ENCODE data around the gene CRHR2. TPM values are rescaled to one million over a fixed set of nuclear protein-coding genes. Genes with fewer than 3 reads are reported as not detected.

The CRHR2 gene
- total RNA-seq, 1 experiment from 2014 or later: not detected

DNA sequence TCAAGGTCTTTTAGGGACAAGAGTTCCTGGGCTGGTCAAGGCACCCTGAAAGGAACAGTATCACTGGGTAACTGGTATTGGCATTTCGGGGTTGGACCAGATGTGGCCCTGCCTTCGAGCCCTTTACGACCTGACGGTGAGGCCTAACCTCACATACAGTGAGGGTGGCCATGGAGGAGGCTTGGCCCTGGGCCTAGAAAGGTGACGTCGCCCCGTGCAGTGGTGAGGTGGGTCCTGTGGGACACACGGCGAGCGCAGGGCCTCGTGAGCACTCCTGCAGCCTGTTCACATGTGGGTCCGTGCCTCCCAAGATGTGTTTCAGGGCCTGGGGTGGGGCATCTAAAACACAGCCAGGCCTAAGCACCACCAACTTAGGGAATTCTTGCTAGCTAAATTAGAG, 36.1 kb downstream of the CRHR2 start:
- Histone ChIP-seq H3K4me3 (ENCODE audit: low read depth, low read length) (no peak overlapping the region), H3K27me3 (replicated peaks; ENCODE audit: control insufficient read depth, insufficient read depth, low read length) (no peaks in the 10 kb centered on the region), H3K4me1 (no peaks in the 10 kb centered on the region), H3K36me3 (ENCODE audit: control insufficient read depth, insufficient read depth, low read length) (no peaks in the 10 kb centered on the region), H3K9me3 (no peaks in the 10 kb centered on the region)
- no TSS peak for BruUV-seq (replicated peaks)
- Mint-ChIP-seq H3K36me3 (ENCODE audit: insufficient read depth, unreplicated experiment) (peaks cover 81% of the 10 kb centered on the region), H3K9me3 (ENCODE audit: unreplicated experiment) (no peaks in the 10 kb centered on the region), H3K4me3 (ENCODE audit: unreplicated experiment) (no peak overlapping the region), H3K27ac (ENCODE audit: unreplicated experiment) (no peak overlapping the region), H3K27me3 (ENCODE audit: insufficient read depth, unreplicated experiment) (no peaks in the 10 kb centered on the region), H3K4me1 (ENCODE audit: low read depth, unreplicated experiment) (no peaks in the 10 kb centered on the region)
- CTCF ChIA-PET: no interaction called here
- POLR2A ChIA-PET: no interaction called here
- TF ChIP-seq, protein P1, sequence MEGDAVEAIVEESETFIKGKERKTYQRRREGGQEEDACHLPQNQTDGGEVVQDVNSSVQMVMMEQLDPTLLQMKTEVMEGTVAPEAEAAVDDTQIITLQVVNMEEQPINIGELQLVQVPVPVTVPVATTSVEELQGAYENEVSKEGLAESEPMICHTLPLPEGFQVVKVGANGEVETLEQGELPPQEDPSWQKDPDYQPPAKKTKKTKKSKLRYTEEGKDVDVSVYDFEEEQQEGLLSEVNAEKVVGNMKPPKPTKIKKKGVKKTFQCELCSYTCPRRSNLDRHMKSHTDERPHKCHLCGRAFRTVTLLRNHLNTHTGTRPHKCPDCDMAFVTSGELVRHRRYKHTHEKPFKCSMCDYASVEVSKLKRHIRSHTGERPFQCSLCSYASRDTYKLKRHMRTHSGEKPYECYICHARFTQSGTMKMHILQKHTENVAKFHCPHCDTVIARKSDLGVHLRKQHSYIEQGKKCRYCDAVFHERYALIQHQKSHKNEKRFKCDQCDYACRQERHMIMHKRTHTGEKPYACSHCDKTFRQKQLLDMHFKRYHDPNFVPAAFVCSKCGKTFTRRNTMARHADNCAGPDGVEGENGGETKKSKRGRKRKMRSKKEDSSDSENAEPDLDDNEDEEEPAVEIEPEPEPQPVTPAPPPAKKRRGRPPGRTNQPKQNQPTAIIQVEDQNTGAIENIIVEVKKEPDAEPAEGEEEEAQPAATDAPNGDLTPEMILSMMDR (IDR thresholded peaks at IDR 0.05; ENCODE audit: insufficient read depth in 1 of 2, low read depth in 1 of 2, low read length in 1 of 2, severe bottlenecking in 1 of 2, unreplicated experiment in 1 of 2): no peak
- DNase-seq: no peak
- intact Hi-C loops (cut with micrococcal nuclease; ENCODE audit: unreplicated experiment): loop anchor here (5.0 kb wide), 1 partner anchor 96 kb away; no protein-coding TSS in a partner anchor

DNA sequence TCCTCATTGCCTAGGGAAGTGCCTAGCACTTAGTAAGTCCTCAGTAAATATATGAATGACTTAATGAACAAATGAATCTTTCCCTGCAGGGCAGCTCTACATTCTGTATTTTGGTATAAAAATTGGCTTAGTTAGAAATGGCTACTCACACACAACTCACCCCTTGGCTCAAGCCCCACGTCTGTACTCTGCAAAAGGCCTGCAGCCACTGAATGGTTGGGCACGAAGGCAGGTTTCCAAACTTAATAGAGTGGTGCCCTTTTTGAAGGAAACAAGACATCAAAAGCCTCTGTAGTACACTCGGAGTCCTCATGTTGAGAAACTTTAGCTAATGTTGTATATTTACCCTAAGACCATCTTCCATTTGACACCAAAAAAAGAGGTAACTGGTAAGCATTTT, 36.6 kb downstream of the CRHR2 start:
- no TSS peak for BruUV-seq (replicated peaks)
- intact Hi-C loops (cut with micrococcal nuclease; ENCODE audit: unreplicated experiment): loop anchor here (5.0 kb wide), 1 partner anchor 97 kb away; no protein-coding TSS in a partner anchor
- CTCF ChIA-PET: no interaction called here

DNA sequence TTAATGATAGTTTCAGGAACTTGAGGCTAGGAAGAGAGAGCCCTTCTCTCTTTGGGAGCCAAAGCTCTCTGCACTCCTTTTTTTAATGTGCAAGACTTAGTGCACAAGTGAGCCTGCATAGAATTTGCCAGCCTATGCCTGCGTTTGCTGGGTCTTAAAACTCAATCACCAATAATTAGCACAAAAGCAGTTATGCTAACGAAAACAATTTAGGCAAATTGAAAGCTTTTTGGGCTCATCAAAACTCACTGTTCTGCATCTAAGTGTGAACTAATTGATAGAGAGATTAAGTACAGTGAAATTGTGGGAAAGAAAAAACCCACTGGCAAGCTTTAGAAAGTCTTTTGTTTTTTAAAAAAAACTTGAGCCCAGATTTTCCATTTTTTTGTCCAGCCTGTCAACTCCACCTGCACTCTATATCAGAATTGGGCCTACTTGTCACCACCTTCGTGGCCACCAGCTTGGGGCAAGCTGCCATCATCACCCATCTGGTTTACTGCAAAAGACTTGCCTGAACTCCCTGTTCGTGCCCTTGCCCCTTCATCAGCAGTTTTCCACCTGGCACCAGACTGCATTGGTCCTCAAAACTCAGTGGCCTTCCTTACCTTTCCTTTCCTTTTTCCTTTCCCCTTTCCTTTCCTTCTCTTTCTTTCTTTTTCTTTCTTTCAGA, 37.8 kb downstream of the CRHR2 start:
- no TSS peak for BruUV-seq (replicated peaks)
- DNase-seq: no peak
- Histone ChIP-seq H3K9me3 (no peaks in the 10 kb centered on the region), H3K4me1 (no peaks in the 10 kb centered on the region), H3K36me3 (ENCODE audit: control insufficient read depth, insufficient read depth, low read length) (no peaks in the 10 kb centered on the region), H3K27me3 (replicated peaks; ENCODE audit: control insufficient read depth, insufficient read depth, low read length) (no peaks in the 10 kb centered on the region), H3K4me3 (ENCODE audit: low read depth, low read length) (no peak overlapping the region)
- no peak overlapping the region for H3K27ac Mint-ChIP-seq (ENCODE audit: unreplicated experiment)
- no peak overlapping the region for H3K4me3 Mint-ChIP-seq (ENCODE audit: unreplicated experiment)
- H3K9me3 Mint-ChIP-seq (ENCODE audit: unreplicated experiment): no peaks in the 10 kb centered on the region
- no peaks in the 10 kb centered on the region for H3K4me1 Mint-ChIP-seq (ENCODE audit: low read depth, unreplicated experiment)
- ChIA-PET CTCF (no interaction called here), POLR2A (no interaction called here)
- TF ChIP-seq, protein P1 (IDR thresholded peaks at IDR 0.05; ENCODE audit: insufficient read depth in 1 of 2, low read depth in 1 of 2, low read length in 1 of 2, severe bottlenecking in 1 of 2, unreplicated experiment in 1 of 2): no peak
- peaks cover 76% of the 10 kb centered on the region for H3K36me3 Mint-ChIP-seq (ENCODE audit: insufficient read depth, unreplicated experiment)
- no peaks in the 10 kb centered on the region for H3K27me3 Mint-ChIP-seq (ENCODE audit: insufficient read depth, unreplicated experiment)
- intact Hi-C loops (cut with micrococcal nuclease; ENCODE audit: unreplicated experiment): no loop called here

More for the DNA sequence above, 36.6 kb downstream of the CRHR2 start:
- Mint-ChIP-seq H3K4me3 (ENCODE audit: unreplicated experiment) (no peak overlapping the region), H3K4me1 (ENCODE audit: low read depth, unreplicated experiment) (no peaks in the 10 kb centered on the region), H3K36me3 (ENCODE audit: insufficient read depth, unreplicated experiment) (peaks cover 81% of the 10 kb centered on the region), H3K9me3 (ENCODE audit: unreplicated experiment) (no peaks in the 10 kb centered on the region), H3K27me3 (ENCODE audit: insufficient read depth, unreplicated experiment) (no peaks in the 10 kb centered on the region), H3K27ac (ENCODE audit: unreplicated experiment) (no peak overlapping the region)
- no peak for DNase-seq
- TF ChIP-seq, protein P1 (IDR thresholded peaks at IDR 0.05; ENCODE audit: insufficient read depth in 1 of 2, low read depth in 1 of 2, low read length in 1 of 2, severe bottlenecking in 1 of 2, unreplicated experiment in 1 of 2): no peak
- no peaks in the 10 kb centered on the region for H3K9me3 ChIP-seq
- no peaks in the 10 kb centered on the region for H3K27me3 ChIP-seq (replicated peaks; ENCODE audit: control insufficient read depth, insufficient read depth, low read length)
- POLR2A ChIA-PET: no interaction called here
- no peaks in the 10 kb centered on the region for H3K4me1 ChIP-seq
- H3K36me3 ChIP-seq (ENCODE audit: control insufficient read depth, insufficient read depth, low read length): no peaks in the 10 kb centered on the region
- no peak overlapping the region for H3K4me3 ChIP-seq (ENCODE audit: low read depth, low read length)

Data from Caco-2 (cell line).